Activated effector memory CD4-positive, alpha-beta T cell treated with Interleukin-2 at 50 U/mL for 16 hours (primary cell): ENCODE results near the gene THSD4.
"Not testable (repeated sequence)": the region's sequence is repeated elsewhere in the genome, so short reads cannot be mapped to it uniquely, and the experiment has no call there.

Experiments used
- DNase-seq: peaks from one replicate; pipeline ENCODE4 v3.0.0-alpha.2; 2020

The THSD4 gene

DNA sequence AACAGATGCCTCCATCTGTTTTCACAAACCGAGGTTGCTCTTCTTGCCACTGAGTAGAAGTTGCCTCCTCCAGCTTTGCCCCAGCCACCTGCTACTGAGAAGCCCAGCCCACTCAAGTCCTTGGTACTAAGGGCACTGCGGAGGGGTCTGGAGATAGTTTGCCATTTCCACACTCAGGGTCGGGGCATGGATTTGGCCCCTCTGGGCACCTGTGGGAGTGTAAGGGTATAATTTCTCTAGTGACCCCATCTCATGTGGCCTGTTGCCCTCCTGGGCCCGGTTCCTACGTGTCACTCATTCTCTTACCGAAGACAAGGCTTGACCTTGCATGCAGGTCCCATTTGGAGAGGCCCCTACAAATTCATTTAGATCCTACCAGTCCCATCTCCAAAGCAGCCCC, 79.0 kb downstream of the THSD4 start:
- no peak for DNase-seq

- DNase-seq = no peak
These were observed 80.0 kb downstream of the THSD4 start for GRCh38 chr15:71195242-71195641.

GRCh38 chr15:71197620-71198019, 82.3 kb downstream of the THSD4 start:
- DNase-seq = no peak

GRCh38 chr15:71198846-71199245, 83.6 kb downstream of the THSD4 start:
- no peak for DNase-seq

DNA sequence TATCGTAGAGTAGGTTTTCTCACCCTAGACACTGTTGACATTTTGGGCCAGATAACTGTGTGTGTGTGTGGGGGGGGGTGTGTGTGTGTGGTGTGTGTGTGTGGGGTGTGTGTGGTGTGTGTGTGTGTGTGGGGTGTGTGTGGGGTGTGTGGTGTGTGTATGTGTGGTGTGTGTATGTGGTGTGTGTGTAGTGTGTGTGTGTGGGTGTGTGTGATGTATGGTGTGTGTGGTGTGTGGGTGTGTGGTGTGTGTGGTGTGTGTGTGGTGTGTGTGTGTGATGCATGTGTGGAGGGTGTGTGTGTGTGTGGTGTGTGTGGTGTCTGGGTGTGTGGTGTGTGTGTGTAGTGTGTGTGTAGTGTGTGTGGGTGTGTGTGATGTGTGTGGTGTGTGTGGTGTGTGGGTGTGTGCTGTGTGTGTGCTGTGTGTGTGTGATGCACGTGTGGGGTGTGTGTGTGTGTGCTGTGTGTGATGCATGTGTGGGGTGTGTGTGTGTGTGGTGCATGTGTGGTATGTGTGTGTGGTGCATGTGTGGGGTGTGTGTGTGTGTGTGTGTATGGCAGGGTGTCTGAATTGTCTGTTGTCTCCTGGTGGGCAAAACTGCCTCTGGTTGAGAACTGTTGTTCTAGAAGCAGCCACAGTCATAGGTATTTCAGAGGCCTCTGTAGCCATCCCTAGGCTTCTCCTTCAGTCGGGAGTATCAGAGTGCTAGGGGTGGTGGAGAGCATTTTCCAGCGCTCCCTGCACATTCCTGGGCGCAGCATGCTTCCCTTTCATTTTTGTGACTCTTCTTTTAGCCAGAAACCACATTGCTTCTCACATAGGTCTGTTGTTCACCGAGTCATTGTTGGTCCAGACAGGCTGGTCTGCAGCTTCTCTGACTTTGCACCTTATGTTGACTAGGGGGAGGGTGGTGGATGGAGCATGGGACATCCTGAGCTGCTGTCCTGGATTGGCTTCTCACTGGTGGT, 84.4 kb downstream of the THSD4 start:
- DNase-seq = no peak

GRCh38 chr15:71201477-71201876, 86.2 kb downstream of the THSD4 start:
- DNase-seq = no peak

DNA sequence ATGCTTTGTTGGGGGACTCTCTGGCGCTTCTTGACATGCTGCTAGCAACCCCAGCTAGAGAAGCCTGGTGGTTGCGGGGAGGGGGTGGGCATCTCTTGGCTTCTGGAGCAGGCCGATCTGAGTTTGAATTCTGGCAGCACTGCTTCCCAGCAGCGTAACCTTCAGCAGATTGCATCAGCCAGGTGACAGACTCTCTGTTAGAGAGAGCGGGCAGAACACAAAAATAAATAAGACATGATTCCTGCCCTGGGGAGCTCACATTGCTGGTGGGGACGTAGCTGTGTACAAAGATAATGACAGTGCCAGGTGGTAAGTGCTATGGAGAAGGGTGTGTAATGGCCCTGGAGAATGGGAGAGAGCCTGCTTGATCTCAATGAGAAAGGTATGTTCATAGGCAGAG, 87.4 kb downstream of the THSD4 start:
- no peak for DNase-seq

DNA sequence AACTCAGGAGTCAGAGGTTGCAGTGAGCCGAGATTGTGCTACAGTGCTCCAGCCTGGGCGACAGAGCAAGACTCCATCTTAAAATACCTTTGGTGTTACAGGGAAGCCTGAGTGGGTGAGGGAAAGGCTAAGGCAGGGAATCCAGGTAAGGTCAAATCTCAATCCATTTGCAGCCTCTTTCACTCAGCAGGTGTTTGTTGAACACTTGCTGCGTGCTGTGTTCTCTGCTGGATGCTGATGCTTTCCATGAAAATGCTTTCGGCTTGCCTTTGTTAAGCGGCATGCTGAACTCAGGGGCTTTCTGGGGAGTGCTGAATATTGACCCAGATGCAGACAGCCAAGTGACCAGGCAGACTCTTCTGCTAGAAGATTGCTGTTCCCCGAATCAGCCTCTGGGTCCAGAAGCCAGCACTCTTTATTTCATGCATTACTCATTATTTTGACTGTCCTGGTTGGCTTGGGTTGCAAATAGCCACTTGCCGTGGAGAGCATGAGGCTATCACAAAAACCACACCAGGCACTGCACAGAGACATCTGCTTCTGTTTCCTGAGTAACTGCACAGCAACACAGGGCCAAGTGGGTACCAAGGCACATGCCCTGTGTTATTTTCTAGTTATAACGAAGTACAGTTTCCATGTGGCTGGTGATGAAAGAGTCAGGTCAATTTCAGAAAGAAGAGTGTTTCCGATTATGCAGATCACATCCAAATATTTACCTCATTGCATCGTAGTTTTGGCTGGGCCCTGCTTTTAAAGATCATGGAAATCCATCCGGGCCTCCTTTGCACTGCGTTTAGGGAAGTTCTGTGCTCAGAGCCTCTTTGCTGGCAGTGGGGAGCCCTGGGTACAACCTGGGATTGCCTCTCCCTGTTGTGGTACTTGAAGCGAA, 88.6 kb downstream of the THSD4 start:
- no peak for DNase-seq

GRCh38 chr15:71207141-71207540, 91.9 kb downstream of the THSD4 start:
- no peak for DNase-seq

DNA sequence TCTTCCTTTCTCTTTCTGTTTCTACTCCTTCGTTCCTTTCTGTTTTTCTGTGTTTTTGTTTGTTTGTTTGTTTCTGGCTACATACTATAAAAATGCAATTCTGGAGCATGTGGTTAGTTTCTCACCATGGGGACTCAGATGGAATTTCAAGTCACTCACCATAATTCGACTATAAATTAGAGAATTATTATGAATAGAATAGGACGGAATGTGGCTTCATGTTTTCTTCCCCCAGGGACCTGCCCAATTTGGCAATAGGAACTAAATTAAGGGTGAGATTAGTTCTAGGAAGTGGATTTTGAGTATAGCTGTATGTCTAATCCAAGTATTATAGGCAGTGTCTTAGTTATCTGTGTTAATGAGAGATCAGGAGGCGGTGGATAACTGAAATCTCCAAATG, 96.9 kb downstream of the THSD4 start:
- DNase-seq = no peak

DNA sequence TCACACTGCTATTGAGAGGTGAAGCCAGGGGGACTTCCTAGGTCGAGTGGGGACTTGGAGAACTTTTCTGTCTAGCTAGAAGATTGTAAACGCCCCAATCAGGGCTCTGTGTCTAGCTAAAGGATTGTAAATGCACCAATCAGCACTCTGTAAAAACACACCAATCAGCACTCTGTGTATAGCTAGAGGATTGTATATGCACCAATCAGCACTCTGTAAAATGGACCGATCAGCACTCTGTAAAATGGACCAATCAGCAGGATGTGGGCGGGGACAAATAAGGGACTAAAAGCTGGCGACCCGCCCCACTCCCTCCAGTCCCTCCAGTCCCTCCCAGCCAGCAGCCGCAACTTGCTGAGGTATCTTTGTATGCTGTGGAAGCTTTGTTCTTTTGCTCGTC, 98.7 kb downstream of the THSD4 start:
- not testable (repeated sequence) for DNase-seq

DNA sequence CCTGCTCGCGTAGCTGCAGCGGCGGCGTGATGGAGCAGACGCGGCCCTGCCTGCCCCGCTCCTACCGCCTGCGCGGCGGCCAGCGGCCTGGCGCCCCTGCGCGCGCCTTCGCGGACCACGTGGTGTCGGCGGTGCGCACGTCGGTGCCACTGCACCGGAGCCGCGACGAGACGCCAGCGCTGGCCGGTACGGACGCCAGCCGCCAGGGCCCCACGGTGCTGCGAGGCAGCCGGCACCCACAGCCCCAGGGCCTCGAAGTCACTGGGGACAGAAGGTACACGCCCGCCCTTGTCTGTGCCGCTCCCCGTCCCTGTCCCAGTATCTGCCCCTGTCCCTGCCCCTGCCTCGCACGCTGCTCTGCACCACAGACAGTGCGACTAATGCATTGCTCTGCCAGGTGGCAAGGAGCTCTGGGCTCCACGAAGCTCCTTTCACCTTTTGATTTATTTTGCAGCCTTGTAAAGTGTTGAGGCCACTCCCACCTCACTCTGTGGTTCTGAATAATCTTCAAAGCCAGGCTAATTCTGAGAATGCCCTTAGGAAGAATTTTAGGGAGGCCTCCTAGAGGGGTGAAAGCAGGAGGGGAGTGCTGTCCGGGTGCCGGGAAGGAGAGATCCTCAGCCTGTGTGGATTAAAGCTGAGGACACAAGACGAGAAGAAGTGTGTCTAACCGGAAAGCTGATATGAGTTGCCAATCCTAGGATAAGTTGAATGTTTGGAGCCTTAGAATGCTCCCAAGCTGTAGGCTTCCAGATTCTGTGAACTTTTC, 100.0 kb downstream of the THSD4 start:
- DNase-seq = no peak

DNA sequence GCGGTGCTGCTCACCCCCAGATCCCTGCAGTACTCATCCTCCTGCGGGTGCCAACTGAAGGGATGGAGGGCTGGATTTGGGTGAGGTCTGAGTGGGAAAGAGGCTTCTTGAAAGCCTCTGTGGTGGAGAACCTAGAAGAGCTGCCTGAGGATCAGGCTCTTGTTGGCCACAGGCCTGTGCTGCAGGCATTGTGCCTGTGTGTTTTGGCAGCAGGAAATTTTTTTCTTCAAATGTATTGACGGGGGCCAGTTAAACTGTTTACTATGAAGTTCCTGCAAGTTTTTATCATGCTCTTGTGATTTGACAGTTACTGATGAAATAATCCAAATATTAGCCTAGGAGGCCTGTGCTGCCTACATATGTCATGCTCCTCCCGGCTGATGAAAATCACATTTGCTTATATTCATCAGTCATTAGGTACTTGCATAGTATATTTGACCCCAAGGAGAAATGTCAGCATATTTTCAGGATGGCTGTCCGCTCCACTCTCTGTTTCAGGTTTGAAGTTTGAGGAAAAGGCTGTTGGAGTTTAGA, 103.1 kb downstream of the THSD4 start:
- no peak for DNase-seq

GRCh38 chr15:71219101-71219500, 103.8 kb downstream of the THSD4 start:
- DNase-seq = no peak

- no peak for DNase-seq
These were observed 104.4 kb downstream of the THSD4 start for GRCh38 chr15:71219645-71220044.

- no peak for DNase-seq
These were observed 105.6 kb downstream of the THSD4 start for GRCh38 chr15:71220828-71221227.

- no peak for DNase-seq
These were observed 106.1 kb downstream of the THSD4 start for GRCh38 chr15:71221417-71221816.

- no peak for DNase-seq
These were observed 108.2 kb downstream of the THSD4 start for GRCh38 chr15:71223516-71223915.

DNA sequence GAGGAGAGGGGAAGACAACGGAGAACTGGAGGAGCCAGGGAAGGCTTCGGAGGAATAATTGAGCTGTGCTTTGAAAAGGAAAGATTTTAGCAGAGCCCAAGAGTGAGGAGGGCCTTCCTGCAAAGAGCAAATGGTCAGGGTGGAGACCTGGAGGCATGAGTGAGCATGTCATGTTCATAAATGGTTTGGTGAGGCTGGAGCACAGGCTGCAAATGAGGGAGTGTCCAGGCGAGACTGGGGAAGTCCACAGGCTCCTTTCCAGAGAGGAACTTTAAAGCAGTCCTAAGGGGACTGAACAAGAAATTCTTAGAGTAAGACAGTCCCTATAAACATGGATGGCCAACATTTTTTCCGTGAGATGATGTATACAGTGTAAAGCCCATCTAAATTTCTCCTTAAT, 108.8 kb downstream of the THSD4 start:
- no peak for DNase-seq

- no peak for DNase-seq
These were observed 110.6 kb downstream of the THSD4 start for GRCh38 chr15:71225851-71226250.

DNA sequence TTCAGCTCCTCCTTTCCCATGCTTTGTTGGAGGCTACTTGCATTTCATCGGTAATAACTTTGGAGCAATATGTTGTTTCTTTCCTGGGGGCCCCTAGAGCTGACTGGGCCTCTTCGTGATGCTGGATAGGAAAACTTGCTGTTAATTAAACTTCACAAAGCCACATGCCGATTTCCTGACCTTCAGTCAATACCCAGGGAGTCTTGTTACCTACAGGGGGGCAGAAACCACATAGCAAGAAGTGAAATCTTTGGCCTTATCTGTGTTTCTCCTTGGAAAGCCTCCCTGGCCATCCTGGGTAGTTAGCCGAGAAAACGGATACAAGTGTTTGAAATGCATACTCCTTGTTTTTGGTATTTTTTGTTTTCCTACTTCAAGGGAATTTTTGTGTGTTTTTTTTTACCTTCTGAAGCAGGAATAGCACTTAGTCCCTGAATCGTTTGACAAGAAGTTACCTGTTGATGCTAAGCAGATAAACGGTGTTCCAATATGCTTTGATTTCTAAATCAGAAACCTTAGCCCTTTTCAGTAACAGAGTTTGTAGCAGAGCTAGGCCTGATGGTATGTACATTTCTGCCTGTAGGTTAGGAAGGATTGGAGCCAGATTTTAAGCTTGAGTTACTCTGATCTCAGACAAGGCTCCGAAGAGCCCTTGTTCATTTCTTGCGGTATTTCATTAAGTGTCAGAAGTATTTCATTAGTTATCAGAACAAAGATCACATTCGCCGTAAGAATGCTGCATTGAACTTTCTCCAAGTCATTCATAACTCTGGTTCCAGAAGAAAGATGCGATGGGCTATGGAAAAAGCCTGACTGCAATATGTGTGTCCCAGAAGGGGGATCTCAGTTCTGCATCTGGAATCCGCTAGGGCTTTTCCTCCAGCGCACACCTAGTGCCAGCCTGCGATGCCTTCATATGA, 111.5 kb downstream of the THSD4 start:
- no peak for DNase-seq

GRCh38 chr15:71228403-71228802, 113.1 kb downstream of the THSD4 start:
- DNase-seq = no peak
